Right forelimb (tissue), 1 donor: ENCODE results near the gene CDH16.
A peak's percentile ranks its signal among the peaks of the same experiment; 100 is the strongest.
"Not testable (repeated sequence)": the region's sequence is repeated elsewhere in the genome, so short reads cannot be mapped to it uniquely, and the experiment has no call there.

Experiments
- DNase-seq: peaks from one replicate; pipeline ENCODE4 v3.0.0-alpha.2; 2018

Gene CDH16

GRCh38 chr16:66908116-66908515 is 10.6 kb downstream of the CDH16 start:
- DNase-seq, result no peak

GRCh38 chr16:66906916-66907836 is 11.5 kb downstream of the CDH16 start:
- no peak for DNase-seq

GRCh38 chr16:66905633-66906539 is 12.8 kb downstream of the CDH16 start:
- no peak for DNase-seq

- no peak for DNase-seq
These were observed 13.6 kb downstream of the CDH16 start for GRCh38 chr16:66904846-66905632.

- no peak for DNase-seq
These were observed 14.2 kb downstream of the CDH16 start for GRCh38 chr16:66904428-66904845.

GRCh38 chr16:66903544-66904427 is 14.9 kb downstream of the CDH16 start:
- DNase-seq, result no peak

GRCh38 chr16:66902648-66903543 is 15.8 kb downstream of the CDH16 start:
- DNase-seq, result no peak

- DNase-seq, result no peak
These were observed 17.1 kb downstream of the CDH16 start for GRCh38 chr16:66901626-66902025.

GRCh38 chr16:66900721-66901441 is 17.8 kb downstream of the CDH16 start:
- DNase-seq, result no peak

- peak; percentile 29 for DNase-seq
These were observed 18.6 kb downstream of the CDH16 start for GRCh38 chr16:66899945-66900710.

GRCh38 chr16:66899310-66899944 is 19.3 kb downstream of the CDH16 start:
- no peak for DNase-seq

- DNase-seq, result no peak
These were observed 19.8 kb downstream of the CDH16 start for GRCh38 chr16:66898933-66899309.

GRCh38 chr16:66898207-66898606 is 20.5 kb downstream of the CDH16 start:
- no peak for DNase-seq

- not testable (repeated sequence) for DNase-seq
These were observed 22.0 kb downstream of the CDH16 start for GRCh38 chr16:66896682-66897081.

- no peak for DNase-seq
These were observed 22.7 kb downstream of the CDH16 start for GRCh38 chr16:66895999-66896398.

GRCh38 chr16:66895689-66895979 is 23.1 kb downstream of the CDH16 start:
- DNase-seq, result no peak

- peak; percentile 77 for DNase-seq
These were observed 23.6 kb downstream of the CDH16 start for GRCh38 chr16:66894948-66895688.

- DNase-seq, result no peak
These were observed 24.6 kb downstream of the CDH16 start for GRCh38 chr16:66894055-66894454.
